ENCODE results near the gene FFAR2.
"Not testable (repeated sequence)": the region's sequence is repeated elsewhere in the genome, so short reads cannot be mapped to it uniquely, and the experiment has no call there.

Gene FFAR2

DNA sequence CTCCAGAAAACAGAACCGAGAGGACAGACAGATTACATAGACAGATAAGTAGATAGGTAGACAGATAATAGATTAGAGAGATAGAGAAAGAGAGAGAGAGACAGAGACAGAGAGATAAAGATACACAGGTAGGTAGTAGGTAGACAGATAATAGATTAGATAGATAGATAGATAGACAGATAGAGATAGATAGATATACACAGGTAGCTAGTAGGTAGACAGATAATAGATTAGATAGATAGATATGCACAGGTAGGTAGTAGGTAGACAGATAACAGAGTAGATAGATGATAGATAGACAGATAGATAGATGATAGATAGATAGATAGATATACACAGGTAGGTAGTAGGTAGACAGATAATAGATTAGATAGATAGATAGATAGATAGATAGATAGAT is 10.1 kb downstream of the FFAR2 start:
- DNase-seq: no peak

DNA sequence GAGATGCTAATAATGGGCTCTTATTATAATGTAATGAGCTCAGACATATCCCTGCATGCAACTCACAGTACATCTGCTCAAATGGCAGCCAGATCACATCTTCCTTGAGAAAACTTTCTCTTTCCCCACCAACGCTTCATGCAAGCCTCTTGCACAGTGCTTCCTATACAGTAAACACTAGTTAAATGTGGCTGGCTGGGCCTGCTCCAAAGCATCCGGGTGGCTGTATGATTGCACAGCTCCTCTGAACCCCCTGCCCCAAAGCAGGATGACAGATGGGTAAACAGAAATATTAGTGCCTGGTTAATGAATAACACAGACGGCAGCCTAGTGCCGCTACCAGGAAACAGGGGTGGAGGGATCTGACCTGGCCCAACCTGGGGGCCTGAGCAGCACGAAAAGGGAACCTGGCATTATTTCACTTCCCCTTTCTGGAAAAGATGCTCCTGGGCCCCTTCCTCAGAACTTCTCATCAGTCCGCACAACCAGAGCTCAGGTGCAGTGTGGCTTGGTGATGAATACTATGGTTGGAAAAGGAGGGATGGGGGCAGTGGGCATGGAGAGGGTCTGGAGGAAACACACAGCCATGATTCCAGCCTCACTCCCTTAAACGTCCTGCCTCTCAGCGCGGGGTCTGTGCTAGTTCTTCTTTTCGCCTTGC is 10.8 kb downstream of the FFAR2 start:
- DNase-seq: no peak

DNA sequence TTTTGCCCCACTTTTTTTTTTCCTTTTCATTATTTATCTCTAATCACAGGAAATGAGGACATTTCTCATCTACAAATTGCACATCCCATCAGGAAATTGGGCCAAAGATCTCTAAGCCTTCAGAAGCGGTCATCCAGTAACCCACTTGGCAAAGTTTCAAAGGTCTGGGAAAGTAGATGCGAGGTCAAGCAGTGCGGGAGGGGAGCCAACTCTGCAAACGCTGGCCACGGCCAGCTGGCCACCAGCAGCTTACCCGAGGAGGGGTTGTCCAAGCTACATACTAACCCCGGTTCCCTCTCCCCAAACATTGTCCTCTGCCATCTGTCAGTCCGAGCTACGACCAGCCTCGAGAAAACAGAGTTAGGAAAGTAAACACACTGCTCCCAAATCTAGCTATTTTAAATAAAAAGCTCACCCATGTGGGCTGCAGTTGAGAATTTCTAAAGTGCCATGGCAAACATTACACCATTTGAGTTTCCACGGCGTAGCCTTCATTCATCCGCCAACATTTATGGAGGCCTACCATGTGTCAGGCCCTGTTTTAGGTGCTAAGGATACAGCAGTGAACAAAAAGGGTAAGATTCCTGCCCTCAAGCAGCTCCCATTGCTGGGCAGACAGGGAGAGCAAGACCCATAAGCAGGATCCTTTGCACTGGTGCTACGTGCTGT is 11.5 kb downstream of the FFAR2 start:
- no peak for DNase-seq

DNA sequence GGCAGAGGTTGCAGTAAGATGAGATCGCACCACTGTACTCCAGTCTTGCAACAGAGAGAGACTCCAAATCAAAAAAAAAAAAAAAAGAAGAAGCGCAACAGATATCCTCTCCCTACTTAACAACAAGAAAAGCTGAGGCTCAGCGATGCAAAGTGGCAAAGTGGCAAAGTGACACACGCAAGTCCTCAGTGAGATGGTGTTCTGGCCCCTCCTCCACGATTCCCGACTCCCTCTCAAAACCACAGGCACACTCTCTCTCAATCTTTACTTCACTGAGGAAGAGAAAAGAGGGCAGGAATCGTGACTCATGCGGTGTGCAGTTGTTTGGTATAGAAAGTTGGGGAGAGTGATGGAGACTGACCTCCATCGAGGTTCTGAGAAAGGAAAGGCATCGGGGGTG is 12.6 kb downstream of the FFAR2 start:
- no peak for DNase-seq

DNA sequence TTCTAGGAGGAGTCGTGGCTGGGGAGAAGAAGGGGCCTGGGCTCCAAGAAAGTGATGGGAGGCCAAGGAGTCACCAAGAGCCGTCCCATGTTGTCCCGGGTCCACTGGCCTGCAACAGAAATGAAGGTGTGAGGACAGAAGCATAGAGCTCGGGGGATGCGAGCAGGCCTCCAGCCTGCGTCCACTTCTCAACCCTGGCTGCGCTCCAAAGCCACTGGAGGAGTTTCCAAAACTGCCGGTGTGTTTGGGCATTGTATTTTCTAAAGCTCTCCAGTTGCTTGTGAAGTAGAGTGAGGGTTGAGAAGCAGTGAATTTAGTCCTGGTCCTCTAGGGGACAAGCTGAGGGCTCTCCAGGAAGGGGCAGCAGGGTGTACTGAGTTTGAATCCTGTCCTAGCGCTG is 13.0 kb downstream of the FFAR2 start:
- no peak for DNase-seq

DNA sequence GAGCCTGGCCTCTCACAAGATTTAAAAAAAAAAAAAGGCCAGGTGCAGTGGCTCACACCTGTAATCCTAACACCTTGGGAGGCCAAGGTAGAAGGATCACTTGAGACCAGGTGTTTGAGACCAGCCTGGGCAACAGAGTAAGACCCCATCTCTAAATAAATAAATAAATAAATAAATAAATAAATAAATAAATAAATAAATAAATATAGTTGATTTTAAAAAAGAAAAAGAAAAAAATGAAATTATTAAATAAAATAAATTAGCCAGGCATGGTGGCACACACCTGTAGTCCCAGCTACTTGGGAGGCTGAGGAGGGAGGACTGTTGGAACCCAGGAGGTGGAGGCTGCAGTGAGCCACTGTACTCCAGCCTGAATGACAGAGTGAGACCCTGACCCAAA is 13.7 kb downstream of the FFAR2 start:
- DNase-seq: not testable (repeated sequence)

DNA sequence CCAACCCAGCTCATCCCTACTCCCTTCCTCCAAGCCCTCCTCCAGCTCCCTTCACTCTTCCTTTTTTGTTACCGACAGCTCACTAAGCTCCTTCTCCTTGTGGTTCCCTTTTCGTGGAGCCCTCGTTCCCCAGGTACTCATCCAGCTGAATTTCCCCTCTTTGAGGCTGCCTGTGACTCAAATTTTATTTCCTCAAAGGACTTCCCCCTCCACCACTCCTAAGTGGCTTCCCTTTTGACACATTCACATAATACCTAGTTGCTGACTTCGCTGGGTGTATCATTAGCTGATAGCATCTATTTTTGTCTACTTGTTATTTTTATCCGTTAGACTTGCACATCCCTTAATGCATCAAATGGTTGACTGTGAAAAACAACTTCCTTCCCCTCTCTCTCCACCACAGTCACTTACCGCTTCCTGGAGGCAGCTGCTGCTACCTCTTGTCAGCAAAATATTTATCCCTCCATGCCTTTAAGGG is 14.5 kb downstream of the FFAR2 start:
- peak; percentile 87 for DNase-seq

DNA sequence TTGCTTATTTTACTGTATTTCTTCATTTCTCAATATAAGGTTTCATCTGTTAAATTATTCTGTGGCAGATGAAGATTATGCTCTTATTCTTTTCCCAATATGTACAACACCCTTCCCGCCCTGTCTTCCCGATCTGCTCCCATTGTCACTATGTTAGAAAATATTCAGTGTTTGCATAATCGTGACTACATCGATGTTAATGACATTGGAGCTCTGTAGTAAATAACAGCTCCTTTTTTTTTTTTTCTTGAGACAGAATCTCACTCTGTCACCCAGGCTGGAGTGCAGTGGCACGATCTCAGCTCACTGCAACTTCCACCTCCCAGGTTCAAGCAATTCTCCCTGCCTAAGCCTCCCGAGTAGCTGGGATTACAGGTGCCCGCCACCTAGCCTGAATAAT is 14.9 kb downstream of the FFAR2 start:
- DNase-seq: not testable (repeated sequence)

DNA sequence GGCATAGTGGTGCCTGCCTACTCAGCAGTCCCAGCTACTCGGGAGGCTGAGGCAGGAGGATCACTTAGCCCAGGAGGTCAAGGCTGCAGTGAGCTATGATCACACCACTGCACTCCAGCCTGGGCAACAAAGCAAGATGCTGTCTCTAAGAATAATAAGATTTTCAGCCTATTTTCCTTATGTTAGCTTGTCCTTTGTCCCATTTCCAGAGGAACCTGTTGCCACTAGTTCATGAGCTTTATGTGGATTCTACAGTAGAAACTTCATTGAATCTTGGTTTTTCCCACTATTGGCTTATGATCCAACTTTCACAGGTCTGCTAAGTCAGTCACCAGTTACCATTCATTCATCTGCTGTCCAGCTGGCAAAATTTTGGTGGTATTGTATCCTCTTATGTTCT is 18.2 kb downstream of the FFAR2 start:
- DNase-seq: no peak

DNA sequence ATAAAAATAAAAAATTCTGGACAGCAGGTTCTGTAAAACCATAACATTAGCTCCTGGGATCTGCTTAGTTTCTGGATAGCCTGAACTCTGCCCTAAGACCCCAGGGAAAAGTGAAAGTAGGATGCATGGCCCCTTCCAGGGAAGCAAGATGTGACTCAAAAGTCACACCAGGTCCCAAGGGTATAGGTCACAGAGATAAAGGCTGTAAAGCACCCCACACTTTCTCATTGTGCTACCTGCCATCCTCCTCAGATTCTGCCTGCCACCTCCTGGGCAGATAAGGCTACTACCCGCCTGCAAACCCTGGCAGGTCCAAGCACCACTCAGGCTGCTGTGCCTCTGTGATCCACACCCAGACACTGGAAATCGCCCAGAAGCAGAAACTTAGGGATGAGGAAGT is 20.6 kb downstream of the FFAR2 start:
- peak; percentile 80 for DNase-seq

DNA sequence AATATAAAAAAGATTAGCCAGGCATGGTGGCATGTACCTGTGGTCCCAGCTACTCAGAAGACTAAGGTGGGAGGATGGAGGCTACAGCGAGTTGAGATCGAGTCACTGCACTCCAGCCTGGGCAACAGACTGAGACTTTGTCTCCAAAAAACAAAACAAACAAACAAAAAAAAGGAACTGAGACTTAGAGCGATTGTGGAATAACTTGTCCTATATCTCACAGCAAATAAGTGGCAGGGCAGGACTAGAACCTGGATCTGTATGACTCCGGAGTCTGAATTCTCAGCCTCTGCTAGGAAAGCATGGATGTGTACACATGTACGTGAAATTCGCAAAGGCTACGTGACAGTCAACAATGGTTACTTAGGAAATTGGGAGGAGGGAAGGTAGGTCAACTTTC is 22.1 kb downstream of the FFAR2 start:
- DNase-seq: no peak

DNA sequence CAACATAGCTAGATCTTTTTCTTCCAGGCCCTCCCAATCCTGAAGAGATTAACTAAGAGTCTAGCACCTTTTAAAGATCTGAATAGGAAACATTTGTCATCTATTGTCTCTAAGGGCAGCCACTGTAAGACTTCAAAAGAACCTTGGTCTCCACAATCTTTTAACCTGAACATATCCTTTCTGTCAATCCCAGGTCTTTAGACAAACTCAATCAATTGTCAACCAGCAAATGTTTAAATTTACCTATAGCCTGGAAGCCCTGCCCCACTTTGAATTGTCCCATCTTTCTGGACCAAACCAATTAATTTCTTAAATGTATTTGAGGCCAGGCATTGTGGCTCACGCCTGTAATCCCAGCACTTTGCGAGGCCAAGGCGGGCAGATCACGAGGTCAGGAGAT is 23.0 kb downstream of the FFAR2 start:
- not testable (repeated sequence) for DNase-seq

DNA sequence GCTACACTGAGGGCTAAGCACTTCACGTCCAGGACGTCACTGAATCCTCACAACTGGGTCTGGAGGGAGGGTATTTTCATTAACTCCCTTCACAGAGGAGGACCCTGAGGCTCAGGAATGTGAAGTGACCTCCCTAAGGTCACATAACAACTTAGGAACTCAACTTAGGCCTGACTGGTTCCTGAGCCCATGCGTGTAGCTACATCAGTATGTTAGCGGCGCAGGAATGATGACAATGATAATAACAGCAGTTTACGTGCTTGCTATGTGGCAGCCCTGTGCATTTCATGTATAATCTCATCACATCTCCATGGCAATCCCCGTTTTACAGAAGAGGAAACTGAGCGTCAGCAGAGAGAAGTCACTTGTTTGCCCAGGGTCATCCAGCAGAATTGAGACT is 23.9 kb downstream of the FFAR2 start:
- DNase-seq: no peak

DNA sequence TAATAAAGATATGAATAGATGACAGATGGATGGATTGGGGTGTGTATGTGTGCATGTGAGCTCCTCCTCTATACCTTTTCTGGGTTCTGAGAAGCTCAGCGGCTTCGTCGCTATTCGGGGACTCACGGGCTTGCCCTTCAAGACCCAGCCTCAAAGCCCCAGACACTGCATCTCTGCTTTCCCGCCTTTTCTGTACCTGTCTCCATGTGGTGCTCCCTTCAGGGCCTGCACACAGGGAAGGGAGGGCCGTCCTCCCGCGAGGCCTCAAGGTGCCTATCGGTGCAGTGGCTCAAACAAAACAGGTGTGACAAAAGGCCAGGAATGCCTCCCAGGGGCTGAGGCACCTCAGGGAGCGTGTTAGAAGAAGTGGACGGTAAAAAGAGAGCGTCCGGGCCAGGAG is 26.0 kb downstream of the FFAR2 start:
- DNase-seq: no peak

DNA sequence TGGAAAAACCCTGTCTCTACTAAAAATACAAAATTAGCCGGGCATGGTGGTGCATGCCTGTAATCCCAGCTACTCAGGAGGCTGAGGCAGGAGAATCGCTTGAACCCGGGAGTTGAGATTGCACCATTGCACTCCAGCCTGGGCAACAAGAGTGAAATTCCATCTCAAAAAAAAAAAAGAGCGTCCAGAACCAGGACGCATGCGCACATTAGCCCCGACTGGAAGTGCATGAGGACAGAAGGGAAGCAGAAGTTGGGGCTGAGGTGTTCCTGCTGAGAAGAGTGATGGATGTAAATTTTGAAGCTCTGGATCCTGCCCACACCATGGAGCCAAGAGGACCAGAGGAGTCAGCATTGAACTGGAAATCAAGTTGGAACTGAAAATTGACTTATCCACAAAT is 26.5 kb downstream of the FFAR2 start:
- DNase-seq: not testable (repeated sequence)

DNA sequence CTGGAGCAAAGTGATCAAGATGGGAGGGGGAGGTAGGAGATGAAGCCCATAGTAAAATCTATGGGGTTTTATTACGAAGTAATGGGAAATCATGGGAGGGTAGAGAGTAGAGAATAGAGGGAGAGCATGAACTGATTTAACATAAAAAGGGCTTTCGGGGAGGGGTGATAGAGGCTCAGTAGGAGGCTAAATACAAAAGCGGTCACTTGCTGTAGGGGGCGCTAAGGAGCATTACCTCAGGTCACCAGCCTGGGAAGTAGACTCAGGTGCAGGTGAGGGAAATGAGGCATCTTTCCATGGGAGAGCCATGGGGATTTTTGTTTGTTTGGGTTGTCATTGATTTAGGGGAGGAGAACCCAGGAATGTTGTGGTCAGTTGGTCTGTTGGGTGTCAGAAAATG is 28.1 kb downstream of the FFAR2 start:
- DNase-seq: no peak

DNA sequence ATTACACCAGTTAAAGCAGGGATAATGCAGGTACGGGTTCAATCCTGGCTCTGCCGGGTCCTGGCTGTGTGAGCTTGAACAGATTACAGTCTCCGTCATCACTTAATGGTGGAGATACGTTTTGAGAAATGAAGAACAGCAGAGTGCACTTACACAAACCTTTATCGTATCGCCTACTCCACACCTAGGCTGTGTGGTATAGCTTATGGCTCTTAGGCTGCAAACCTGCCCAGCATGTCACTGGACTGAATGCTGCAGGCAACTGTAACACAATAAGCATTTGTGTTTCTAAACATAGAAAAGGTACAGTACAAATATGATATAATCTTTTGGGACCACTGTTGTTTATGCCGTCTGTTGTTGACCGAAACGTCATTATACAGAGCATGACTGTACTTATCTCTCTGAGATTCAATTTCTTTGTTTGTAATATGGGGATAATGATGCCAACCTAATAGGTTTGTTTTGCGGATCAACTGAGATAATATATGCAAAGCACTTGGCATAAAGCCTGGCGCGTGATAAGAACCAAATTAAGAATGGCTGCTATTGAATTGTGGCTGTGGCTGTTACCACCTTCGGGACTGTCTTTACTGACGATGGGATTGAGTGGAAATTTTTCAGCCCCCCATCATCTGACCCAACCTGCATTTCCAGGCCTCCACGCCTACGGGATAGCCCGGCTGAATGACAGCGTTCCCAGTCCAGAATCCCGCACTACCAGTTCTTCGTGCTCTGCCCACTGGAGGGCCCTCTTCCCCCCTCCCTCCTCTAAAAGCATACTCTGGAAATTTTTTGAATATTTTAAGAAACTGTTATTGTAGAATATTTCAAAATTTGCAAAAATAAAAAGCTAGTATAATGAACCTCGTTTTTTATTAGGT is 31.0 kb downstream of the FFAR2 start:
- no peak for DNase-seq

DNA sequence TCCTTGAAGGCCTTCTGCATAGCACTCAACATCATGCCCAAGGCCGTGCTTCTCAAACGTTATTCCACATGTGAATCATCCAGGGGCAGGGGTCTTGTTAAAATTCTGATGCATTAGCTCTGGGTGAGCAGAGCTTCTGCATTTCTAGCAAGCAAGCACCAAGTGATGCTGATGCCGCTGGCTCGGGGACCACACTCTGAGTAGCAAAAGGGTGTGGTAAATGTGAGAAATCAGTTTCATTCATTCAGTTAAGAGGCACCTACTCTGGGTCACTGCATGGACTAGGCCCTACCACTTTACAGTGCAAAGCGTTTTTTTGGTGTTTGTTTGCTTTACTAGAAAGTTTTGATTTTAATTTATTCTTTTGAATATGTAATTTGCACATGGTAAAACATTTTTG is 35.0 kb downstream of the FFAR2 start:
- no peak for DNase-seq

DNA sequence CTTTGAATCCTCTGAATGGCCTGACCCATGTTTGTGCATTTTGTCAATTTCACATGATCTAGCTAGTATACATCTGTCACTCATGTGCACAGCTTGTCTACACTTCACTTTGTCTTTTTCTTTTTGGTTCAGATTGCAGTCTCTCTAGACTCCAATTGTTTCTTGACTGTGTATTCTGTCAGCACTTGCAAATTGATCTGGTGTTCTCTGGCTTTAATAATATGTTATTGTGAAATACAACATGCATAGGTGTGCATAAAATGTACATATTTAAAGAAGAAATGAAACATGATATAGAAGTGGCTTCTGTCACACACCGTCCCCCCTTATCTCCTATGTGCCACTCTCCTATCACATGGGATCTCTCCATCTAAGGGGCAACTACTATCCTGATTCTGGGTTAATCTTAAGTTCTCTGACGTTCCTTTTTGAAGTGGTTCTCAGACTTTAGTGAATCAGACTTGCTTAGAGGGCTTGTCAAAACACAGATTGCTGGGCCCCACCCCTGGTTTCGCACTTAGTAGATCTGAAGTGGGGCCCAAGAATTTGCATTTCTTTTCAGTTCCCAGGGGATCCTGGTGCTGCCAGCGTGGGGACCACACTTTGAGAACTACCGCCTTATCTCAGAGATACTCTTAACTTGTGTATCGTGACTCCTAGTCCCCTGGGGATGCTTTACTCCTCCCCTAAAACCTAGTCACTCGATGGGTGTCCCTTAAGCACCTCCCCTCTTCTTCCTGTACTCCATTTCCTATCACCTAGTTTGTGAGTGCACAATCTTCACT is 36.4 kb downstream of the FFAR2 start:
- no peak for DNase-seq

DNA sequence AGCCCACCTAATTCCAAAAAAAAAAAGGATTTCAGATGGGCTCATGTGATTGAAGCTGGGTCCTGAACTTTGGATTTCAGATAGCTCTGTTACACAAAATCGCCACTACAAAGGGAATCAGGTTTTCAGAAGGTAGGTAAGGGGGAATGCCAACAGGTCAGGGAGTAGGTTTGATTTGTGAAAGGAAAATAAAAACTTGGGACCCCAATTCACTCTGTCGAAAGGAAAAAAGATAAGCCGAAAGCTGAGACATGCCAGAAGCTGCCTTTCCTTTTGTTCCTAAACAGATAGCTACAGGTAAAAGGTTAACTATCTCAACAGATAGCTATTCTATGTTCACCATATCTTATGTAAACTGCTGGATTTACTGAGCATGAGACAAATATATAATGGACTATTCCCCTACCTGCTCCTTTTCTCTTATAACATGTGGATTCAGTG is 38.2 kb downstream of the FFAR2 start:
- DNase-seq: no peak

DNA sequence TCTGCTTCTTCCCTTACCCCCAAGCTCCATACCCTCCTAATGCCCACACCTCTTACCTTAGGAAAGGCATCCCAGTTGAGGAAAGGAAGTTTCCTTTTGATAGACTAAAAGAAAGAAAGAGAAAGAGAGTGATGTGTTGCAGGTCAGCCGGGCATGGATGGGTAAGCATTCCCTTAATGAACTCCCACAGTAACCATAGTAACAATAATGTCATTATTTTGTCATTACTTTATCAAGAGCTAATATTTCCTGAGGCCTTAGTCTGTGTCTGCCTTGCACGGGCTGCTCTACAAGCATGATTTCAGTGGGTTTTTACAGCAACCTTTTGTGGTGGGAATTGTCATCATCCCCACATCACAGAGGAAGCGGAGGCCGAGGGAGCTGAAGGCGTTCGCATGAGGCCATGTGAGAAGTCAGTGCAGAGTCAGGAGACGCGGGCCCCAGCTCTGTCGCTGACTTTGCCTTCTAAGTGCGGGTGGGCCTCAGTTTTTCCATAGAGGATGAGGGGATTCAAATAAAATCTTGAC is 39.7 kb downstream of the FFAR2 start:
- no peak for DNase-seq

DNA sequence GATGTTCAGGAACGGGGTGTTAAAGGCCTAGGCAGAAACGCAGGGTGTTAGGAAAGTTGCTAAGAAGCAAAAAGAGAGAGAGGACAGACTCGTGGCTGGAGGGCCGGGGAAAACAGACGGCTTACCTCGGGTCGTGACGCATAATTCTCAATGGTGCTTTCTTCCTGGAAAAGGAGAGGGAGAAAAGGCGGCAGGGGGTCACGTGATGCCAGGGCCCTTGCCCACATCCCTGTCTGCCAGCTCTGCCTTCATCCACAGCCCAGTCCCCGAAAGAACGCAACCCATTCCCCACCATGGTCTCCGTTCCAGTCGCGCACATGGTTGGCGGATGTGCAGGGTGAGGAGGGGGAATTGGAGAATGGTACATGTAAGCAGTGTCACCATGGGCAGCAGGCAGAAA is 40.6 kb downstream of the FFAR2 start:
- no peak for DNase-seq

DNA sequence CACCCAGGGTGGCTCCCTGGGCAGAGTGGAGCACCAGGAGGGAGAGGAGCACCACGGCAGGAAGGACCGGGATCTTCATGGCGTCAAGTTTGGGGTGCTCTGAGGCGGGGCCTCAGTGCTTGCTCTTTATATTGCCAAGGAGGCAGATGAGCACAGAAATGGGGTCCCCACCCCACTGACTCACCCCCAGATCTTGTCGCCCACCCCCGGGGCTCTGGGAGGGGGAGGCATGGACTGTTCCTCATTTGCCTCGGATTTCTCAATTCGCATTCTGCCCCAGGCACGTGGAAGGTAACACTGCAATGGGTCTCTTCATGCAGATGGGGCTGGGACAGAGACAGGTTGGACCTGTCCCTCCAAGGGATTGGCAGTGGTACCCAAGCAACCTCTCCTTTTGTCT is 42.3 kb downstream of the FFAR2 start, which contains the start of gene KRTDAP:
KRTDAP (minus strand) TSS at position 101 of the 400 bp plus-strand sequence; CDS start at position 79, 22 bp downstream.
- no peak for DNase-seq
